A549 (cell line): ENCODE results near the gene SPATS2. TPM values are rescaled to one million over a fixed set of nuclear protein-coding genes. Genes with fewer than 3 reads are reported as not detected.

Experiments
- ATAC-seq, 2 experiments: fragments of 200-7000 bp in 1 of 2; fragments of >200 bp in 1 of 2; cut with Nextera tagmentation in 1 of 2; cut with Tn5 transposase in 1 of 2; 3 replicates each; pipeline versions ENCODE4 v1.8.0 to v1.9.1; 2018 to 2020; ENCODE audit warnings: mild to moderate bottlenecking in 1 of 2, moderate library complexity in 1 of 2
- CTCF ChIA-PET: fragments of 300-600 bp; sonication (Branson Sonifier 250); formaldehyde crosslinking; extraction: SDS; loops from one replicate; lab custom pipeline; 2021; ENCODE audit warnings: antibody characterized with exemption, inconsistent platforms; lab: Yijun Ruan, JAX
- POLR2A ChIA-PET: fragments of 350-600 bp; formaldehyde crosslinking; extraction: SDS; loops from one replicate; lab custom pipeline; 2021; ENCODE audit warnings: antibody characterized with exemption, inconsistent platforms; lab: Yijun Ruan, JAX
- DNase-seq, 2 experiments: peaks; one replicate each; pipeline versions ENCODE4 v3.0.0 to v3.0.0-alpha.2; 2011 to 2016; ENCODE audit warnings: low read depth in 1 of 2, low spot score in 1 of 2
- FAIRE-seq: peaks from 2 replicates; lab custom pipeline; 2011; peaks lifted over from hg19 to GRCh38; lab: Jason Lieb, UNC
- H3K27ac ChIP-seq, 2 experiments: fragments of >200 bp; sonication (Bioruptor Twin); formaldehyde crosslinking; 3 replicates each; pipeline ENCODE4 v1.5.1; 2016 to 2017
- H3K4me1 ChIP-seq: fragments of >200 bp; sonication (Bioruptor Twin); formaldehyde crosslinking; 3 replicates; pipeline ENCODE4 v1.6.1; 2016
- H3K4me2 ChIP-seq: fragments of >200 bp; sonication (Bioruptor Twin); formaldehyde crosslinking; 3 replicates; pipeline ENCODE4 v1.6.1; 2016
- H3K4me3 ChIP-seq: fragments of >200 bp; sonication (Bioruptor Twin); formaldehyde crosslinking; 3 replicates; pipeline ENCODE4 v1.5.1; 2016
- H3K9me3 ChIP-seq: fragments of >200 bp; sonication (Bioruptor Twin); formaldehyde crosslinking; 3 replicates; pipeline ENCODE4 v1.6.1; 2016
- BHLHE40 ChIP-seq: IDR thresholded peaks from 2 replicates; pipeline ENCODE4 v1.6.1; 2012; ENCODE audit warnings: low read depth, low read length, inconsistent platforms
- CHD2 ChIP-seq: fragments of 150-350 bp; IDR thresholded peaks from 2 replicates; pipeline ENCODE4 v1.6.1; 2014; ENCODE audit warnings: low read length; ENCODE audit not compliant: partially characterized antibody
- E2F6 ChIP-seq: IDR thresholded peaks from 2 replicates; pipeline ENCODE4 v1.6.1; 2012; ENCODE audit warnings: low read depth, borderline replicate concordance
- EHF ChIP-seq: fragments of 250-450 bp; sonication (Bioruptor Pico); IDR thresholded peaks from 2 replicates; pipeline ENCODE4 v1.5.0; 2020; ENCODE audit warnings: mild to moderate bottlenecking
- FOSL2 ChIP-seq, 2 experiments: fragments of 450-650 bp in 1 of 2; fragments of >200 bp in 1 of 2; sonication (Bioruptor Twin) in 1 of 2; formaldehyde crosslinking; IDR thresholded peaks; 2 replicates each; pipeline versions ENCODE4 v1.5.0 to v1.6.1; 2016 to 2020; ENCODE audit warnings: mild to moderate bottlenecking in 1 of 2, moderate library complexity in 1 of 2
- FOXS1 ChIP-seq: fragments of 250-450 bp; sonication (Bioruptor Pico); IDR thresholded peaks from 2 replicates; pipeline ENCODE4 v1.5.0; 2020; ENCODE audit warnings: mild to moderate bottlenecking, moderate library complexity
- HDAC2 ChIP-seq: fragments of 200-600 bp; sonication (generic); IDR thresholded peaks from 2 replicates; pipeline ENCODE4 v1.6.1; 2016
- HEYL ChIP-seq: fragments of 250-450 bp; sonication (Bioruptor Pico); IDR thresholded peaks from 2 replicates; pipeline ENCODE4 v1.8.0; 2021; ENCODE audit warnings: mild to moderate bottlenecking, moderate library complexity
- HOXB13 ChIP-seq: fragments of 250-450 bp; sonication (Bioruptor Pico); IDR thresholded peaks from 2 replicates; pipeline ENCODE4 v1.5.0; 2020; ENCODE audit warnings: low read depth, mild to moderate bottlenecking, moderate library complexity
- HOXB5 ChIP-seq: fragments of 250-450 bp; sonication (Bioruptor Pico); IDR thresholded peaks from 2 replicates; pipeline ENCODE4 v1.5.0; 2020; ENCODE audit warnings: mild to moderate bottlenecking, moderate library complexity
- KDM5A ChIP-seq: fragments of 200-600 bp; sonication (generic); IDR thresholded peaks from 2 replicates; pipeline ENCODE4 v1.6.1; 2016; ENCODE audit warnings: antibody characterized with exemption, mild to moderate bottlenecking
- NR3C1 ChIP-seq: fragments of >200 bp; sonication (Bioruptor Twin); formaldehyde crosslinking; IDR thresholded peaks from 3 replicates; pipeline ENCODE4 v1.6.1; 2017
- PBX3 ChIP-seq: IDR thresholded peaks from 2 replicates; pipeline ENCODE4 v1.6.1; 2012
- POLR2A ChIP-seq: IDR thresholded peaks from 2 replicates; pipeline ENCODE4 v1.6.1; 2012; ENCODE audit warnings: mild to moderate bottlenecking, low read length
- POLR2AphosphoS2 ChIP-seq: conservative IDR thresholded peaks from 2 replicates; pipeline ENCODE4 v1.6.1; 2012; ENCODE audit warnings: low read length, improper control_type of control experiment, inconsistent platforms
- RCOR1 ChIP-seq: fragments of 150-350 bp; IDR thresholded peaks from 2 replicates; pipeline ENCODE4 v1.6.1; 2014; ENCODE audit warnings: antibody characterized with exemption, low read length, low read depth
- SMC3 ChIP-seq: fragments of >200 bp; sonication (Bioruptor Twin); formaldehyde crosslinking; IDR thresholded peaks from 3 replicates; pipeline ENCODE4 v1.6.1; 2018; ENCODE audit warnings: inconsistent platforms
- TFCP2L1 ChIP-seq: fragments of 250-450 bp; sonication (Bioruptor Pico); IDR thresholded peaks from 2 replicates; pipeline ENCODE4 v1.5.0; 2021; ENCODE audit warnings: mild to moderate bottlenecking
- USF2 ChIP-seq: fragments of 450-650 bp; IDR thresholded peaks from 2 replicates; pipeline ENCODE4 v1.6.1; 2014; ENCODE audit warnings: antibody characterized with exemption
- ZC3H11A ChIP-seq: fragments of 450-650 bp; IDR thresholded peaks from 2 replicates; pipeline ENCODE4 v1.6.1; 2014; ENCODE audit warnings: antibody characterized with exemption, mild to moderate bottlenecking
- WGBS: methylation state at CpG from one replicate; pipeline ENCODE4 v1.1.6; 2017; ENCODE audit errors: missing lambda C conversion rate; 5-methylcytosine and 5-hydroxymethylcytosine counted together
- polyA plus RNA-seq, 4 experiments: library from polyadenylated mRNA; depleted of rRNA in 3 of 4; stranded (reverse); fragments of >200 nt; fragmentation: RNase III in 1 of 4; extraction: RNeasy Plus Mini Kit Qiagen cat#74134 plus additional on column Dnase treatment in 1 of 4; gene quantifications; 2 replicates in 3 of 4; 3 replicates in 1 of 4; pipeline ENCODE4 v1.2.3, GENCODE V29; 2011 to 2017
- TF ChIP-seq, protein P1 (sequence below): fragments of 250-450 bp; sonication (Bioruptor Pico); IDR thresholded peaks from 2 replicates; pipeline ENCODE4 v1.5.0; 2021; ENCODE audit warnings: mild to moderate bottlenecking, moderate library complexity, borderline replicate concordance
- TF ChIP-seq, protein P2 (sequence below): fragments of 250-450 bp; sonication (Bioruptor Pico); IDR thresholded peaks from 2 replicates; pipeline ENCODE4 v1.5.0; 2020; ENCODE audit warnings: low read depth, mild to moderate bottlenecking, moderate library complexity

Gene SPATS2
- polyA plus RNA-seq, 2 of the 4 experiments (the other 2 are of a cell fraction) = 37.7 to 154 TPM

DNA sequence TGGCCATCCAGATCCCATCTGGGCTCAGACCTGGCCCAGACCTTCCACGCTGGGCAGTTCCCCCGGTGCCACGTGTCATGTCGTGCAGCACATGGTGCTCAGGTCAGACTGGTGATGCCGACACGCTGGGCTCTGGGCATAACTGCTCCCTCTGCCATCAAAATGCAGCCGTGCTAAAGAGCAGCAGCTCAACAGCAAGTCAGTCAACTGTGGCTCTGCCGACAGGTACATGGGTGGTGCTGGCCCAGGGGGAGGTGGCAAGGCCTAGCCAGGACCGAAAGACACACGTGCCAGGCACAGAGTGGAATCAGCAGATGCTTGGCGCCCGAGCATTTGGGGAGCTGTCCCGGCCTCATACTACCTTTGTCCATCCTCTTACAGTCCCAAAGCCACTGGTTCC lies 199.1 kb downstream of the SPATS2 start (continued):
- no peak for TF ChIP-seq HOXB13 (CRISPR knock-in tag)
- no peak for TF ChIP-seq NR3C1
- TF ChIP-seq POLR2AphosphoS2 = no peak
- TF ChIP-seq CHD2 = no peak
- TF ChIP-seq HDAC2 = no peak
- TF ChIP-seq EHF (CRISPR knock-in tag) = no peak
- no peak for TF ChIP-seq FOSL2 (IDR thresholded peaks at IDR 0.05)
- TF ChIP-seq FOSL2 (CRISPR knock-in tag; IDR thresholded peaks at IDR 0.05) = no peak
- TF ChIP-seq, protein P1, sequence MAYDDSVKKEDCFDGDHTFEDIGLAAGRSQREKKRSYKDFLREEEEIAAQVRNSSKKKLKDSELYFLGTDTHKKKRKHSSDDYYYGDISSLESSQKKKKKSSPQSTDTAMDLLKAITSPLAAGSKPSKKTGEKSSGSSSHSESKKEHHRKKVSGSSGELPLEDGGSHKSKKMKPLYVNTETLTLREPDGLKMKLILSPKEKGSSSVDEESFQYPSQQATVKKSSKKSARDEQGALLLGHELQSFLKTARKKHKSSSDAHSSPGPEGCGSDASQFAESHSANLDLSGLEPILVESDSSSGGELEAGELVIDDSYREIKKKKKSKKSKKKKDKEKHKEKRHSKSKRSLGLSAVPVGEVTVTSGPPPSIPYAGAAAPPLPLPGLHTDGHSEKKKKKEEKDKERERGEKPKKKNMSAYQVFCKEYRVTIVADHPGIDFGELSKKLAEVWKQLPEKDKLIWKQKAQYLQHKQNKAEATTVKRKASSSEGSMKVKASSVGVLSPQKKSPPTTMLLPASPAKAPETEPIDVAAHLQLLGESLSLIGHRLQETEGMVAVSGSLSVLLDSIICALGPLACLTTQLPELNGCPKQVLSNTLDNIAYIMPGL (CRISPR knock-in tag) = no peak
- no peak for TF ChIP-seq ZC3H11A
- TF ChIP-seq SMC3 = no peak
- TF ChIP-seq, protein P2, sequence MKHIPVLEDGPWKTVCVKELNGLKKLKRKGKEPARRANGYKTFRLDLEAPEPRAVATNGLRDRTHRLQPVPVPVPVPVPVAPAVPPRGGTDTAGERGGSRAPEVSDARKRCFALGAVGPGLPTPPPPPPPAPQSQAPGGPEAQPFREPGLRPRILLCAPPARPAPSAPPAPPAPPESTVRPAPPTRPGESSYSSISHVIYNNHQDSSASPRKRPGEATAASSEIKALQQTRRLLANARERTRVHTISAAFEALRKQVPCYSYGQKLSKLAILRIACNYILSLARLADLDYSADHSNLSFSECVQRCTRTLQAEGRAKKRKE (CRISPR knock-in tag) = no peak

DNA sequence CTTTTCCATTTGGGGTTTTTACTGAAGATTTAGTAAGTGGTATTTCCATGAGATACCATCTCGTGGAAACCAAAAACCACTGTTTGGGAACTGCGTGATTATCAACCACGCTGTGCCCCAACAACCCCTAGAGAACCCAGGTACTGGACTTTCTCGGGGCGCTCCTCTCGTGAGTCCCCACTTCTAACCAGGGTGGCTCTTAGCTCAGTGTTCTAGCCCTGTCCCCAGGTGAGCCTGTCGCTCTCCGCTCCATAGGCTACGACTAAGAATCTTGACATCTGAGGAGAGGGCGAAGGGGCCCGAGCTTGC lies 200.0 kb downstream of the SPATS2 start:
- ATAC-seq = peak; percentile 4 to 27; a peak in 3 of 6 replicates

More for the DNA sequence above, 200.0 kb downstream of the SPATS2 start:
- ChIA-PET CTCF (interaction anchor here (0.6 to 7.0 kb wide), 11 partner anchors 9 to 315 kb away, joined by 3 to 49 read pairs (median 5); partner anchors contain the start of gene DNAJC22), POLR2A (interaction anchor here (0.6 to 1.1 kb wide), 17 partner anchors 12 to 244 kb away, joined by 3 to 9 read pairs (median 5); partner anchors contain the start of genes SPATS2, TMBIM6 and TROAP)
- no peak for FAIRE-seq
- Histone ChIP-seq H3K4me3 (peak overlapping the region; percentile 65), H3K4me1 (peaks cover 13% of the 10 kb centered on the region), H3K9me3 (no peaks in the 10 kb centered on the region), H3K4me2 (peak overlapping the region; percentile 98), H3K27ac (peak overlapping the region; percentile 95 to 99)
- no peak for TF ChIP-seq HEYL (CRISPR knock-in tag)
- TF ChIP-seq HOXB13 (CRISPR knock-in tag) = no peak
- TF ChIP-seq BHLHE40 = no peak
- no peak for TF ChIP-seq POLR2A
- no peak for TF ChIP-seq PBX3
- TF ChIP-seq KDM5A = no peak
- no peak for TF ChIP-seq POLR2AphosphoS2
- TF ChIP-seq HOXB5 (CRISPR knock-in tag) = no peak
- TF ChIP-seq TFCP2L1 (CRISPR knock-in tag) = no peak
- TF ChIP-seq E2F6 = no peak
- TF ChIP-seq RCOR1 = no peak
- TF ChIP-seq NR3C1 = no peak
- TF ChIP-seq USF2 = no peak
- no peak for TF ChIP-seq FOXS1 (CRISPR knock-in tag)
- DNase-seq = no peak
- WGBS = 12% methylated on average over 11 of the region's 11 CpGs
